ENCODE results near the gene GZMB.

- TF ChIP-seq, protein P1, sequence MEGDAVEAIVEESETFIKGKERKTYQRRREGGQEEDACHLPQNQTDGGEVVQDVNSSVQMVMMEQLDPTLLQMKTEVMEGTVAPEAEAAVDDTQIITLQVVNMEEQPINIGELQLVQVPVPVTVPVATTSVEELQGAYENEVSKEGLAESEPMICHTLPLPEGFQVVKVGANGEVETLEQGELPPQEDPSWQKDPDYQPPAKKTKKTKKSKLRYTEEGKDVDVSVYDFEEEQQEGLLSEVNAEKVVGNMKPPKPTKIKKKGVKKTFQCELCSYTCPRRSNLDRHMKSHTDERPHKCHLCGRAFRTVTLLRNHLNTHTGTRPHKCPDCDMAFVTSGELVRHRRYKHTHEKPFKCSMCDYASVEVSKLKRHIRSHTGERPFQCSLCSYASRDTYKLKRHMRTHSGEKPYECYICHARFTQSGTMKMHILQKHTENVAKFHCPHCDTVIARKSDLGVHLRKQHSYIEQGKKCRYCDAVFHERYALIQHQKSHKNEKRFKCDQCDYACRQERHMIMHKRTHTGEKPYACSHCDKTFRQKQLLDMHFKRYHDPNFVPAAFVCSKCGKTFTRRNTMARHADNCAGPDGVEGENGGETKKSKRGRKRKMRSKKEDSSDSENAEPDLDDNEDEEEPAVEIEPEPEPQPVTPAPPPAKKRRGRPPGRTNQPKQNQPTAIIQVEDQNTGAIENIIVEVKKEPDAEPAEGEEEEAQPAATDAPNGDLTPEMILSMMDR (IDR thresholded peaks at IDR 0.05; ENCODE audit: insufficient read depth, low read depth, low read length) = no peak
- no peak for TF ChIP-seq EZH2 (IDR thresholded peaks at IDR 0.05; ENCODE audit: insufficient read depth, low read length)
Measured at GRCh38 chr14:24665440-24665991, 31.5 kb upstream of the GZMB start.

Data from astrocyte (in vitro differentiated cells and primary cell).